GM18498 (cell line): ENCODE data around the gene NFIC.
"Not testable (repeated sequence)": the region's sequence is repeated elsewhere in the genome, so short reads cannot be mapped to it uniquely, and the experiment has no call there.

ENCODE experiments used
- ATAC-seq: cut with Tn5 transposase; IDR thresholded peaks from one replicate; pipeline ENCODE4 v1.9.1; 2021; ENCODE audit warnings: mild to moderate bottlenecking, moderate library complexity; ENCODE audit not compliant: unreplicated experiment

NFIC gene

GRCh38 chr19:3370728-3371591 lies 4.6 kb downstream of the NFIC start:
- no peak for ATAC-seq

GRCh38 chr19:3372413-3372812 lies 6.0 kb downstream of the NFIC start:
- ATAC-seq: no peak

- ATAC-seq: no peak
These were observed 7.6 kb downstream of the NFIC start for GRCh38 chr19:3373971-3374368.

- no peak for ATAC-seq
These were observed 8.2 kb downstream of the NFIC start for GRCh38 chr19:3374369-3375112.

GRCh38 chr19:3375221-3376090 lies 9.1 kb downstream of the NFIC start:
- no peak for ATAC-seq

- ATAC-seq: not testable (repeated sequence)
These were observed 9.7 kb downstream of the NFIC start for GRCh38 chr19:3376091-3376455.

- no peak for ATAC-seq
These were observed 12.2 kb downstream of the NFIC start for GRCh38 chr19:3378352-3379150.

- ATAC-seq: no peak
These were observed 14.4 kb downstream of the NFIC start for GRCh38 chr19:3380829-3381228.

GRCh38 chr19:3381701-3382372 lies 15.5 kb downstream of the NFIC start:
- ATAC-seq: no peak

- ATAC-seq: no peak
These were observed 16.2 kb downstream of the NFIC start for GRCh38 chr19:3382460-3383100.

- no peak for ATAC-seq
These were observed 16.8 kb downstream of the NFIC start for GRCh38 chr19:3383121-3383722.

GRCh38 chr19:3386447-3387234 lies 20.3 kb downstream of the NFIC start:
- ATAC-seq: no peak

- no peak for ATAC-seq
These were observed 21.5 kb downstream of the NFIC start for GRCh38 chr19:3387645-3388589.

GRCh38 chr19:3389446-3389778 lies 23.0 kb downstream of the NFIC start:
- ATAC-seq: no peak

- ATAC-seq: no peak
These were observed 23.5 kb downstream of the NFIC start for GRCh38 chr19:3389876-3390371.

GRCh38 chr19:3391911-3392310 lies 25.5 kb downstream of the NFIC start:
- ATAC-seq: not testable (repeated sequence)

- no peak for ATAC-seq
These were observed 26.1 kb downstream of the NFIC start for GRCh38 chr19:3392480-3392879.
